Fibroblast of skin of back (primary cell): ENCODE data around the gene OSBPL3.
A peak's percentile ranks its signal among the peaks of the same experiment; 100 is the strongest.
"Not testable (repeated sequence)": the region's sequence is repeated elsewhere in the genome, so short reads cannot be mapped to it uniquely, and the experiment has no call there.

Experiments
- DNase-seq: peaks from one replicate; pipeline ENCODE4 v3.0.0-alpha.2; 2013

The OSBPL3 gene

DNA sequence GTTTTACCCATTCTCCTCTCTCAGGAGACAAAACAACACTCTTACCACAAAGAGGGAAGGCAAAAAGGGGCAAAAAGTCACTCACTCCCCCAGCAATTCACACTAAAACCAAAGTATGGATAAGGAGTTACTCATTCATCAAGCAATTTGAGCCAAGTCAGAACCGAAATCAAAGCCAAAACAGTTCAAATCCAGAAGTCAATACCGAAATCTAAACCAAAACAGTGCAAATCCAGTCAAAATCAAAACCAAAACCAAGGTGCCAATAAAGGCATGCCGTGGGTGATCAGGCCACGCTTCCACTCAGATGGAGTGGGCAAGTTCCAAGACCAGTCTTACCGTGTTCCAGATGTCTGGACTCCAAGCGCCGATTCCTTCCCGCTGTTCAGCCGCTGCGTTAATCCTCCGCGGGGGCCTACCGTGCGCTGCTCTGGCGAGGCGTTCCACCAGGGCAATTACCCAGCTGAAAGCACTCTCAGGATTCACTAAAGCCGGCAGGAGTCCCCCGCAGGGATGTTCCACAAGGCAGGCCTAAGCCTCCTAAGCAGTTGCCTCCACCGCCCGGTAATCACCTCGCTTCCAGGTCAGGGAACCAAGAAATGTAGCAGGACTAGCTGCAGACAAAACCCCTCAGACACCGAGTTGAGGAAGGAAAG lies 185.1 kb downstream of the OSBPL3 start:
- not testable (repeated sequence) for DNase-seq

DNA sequence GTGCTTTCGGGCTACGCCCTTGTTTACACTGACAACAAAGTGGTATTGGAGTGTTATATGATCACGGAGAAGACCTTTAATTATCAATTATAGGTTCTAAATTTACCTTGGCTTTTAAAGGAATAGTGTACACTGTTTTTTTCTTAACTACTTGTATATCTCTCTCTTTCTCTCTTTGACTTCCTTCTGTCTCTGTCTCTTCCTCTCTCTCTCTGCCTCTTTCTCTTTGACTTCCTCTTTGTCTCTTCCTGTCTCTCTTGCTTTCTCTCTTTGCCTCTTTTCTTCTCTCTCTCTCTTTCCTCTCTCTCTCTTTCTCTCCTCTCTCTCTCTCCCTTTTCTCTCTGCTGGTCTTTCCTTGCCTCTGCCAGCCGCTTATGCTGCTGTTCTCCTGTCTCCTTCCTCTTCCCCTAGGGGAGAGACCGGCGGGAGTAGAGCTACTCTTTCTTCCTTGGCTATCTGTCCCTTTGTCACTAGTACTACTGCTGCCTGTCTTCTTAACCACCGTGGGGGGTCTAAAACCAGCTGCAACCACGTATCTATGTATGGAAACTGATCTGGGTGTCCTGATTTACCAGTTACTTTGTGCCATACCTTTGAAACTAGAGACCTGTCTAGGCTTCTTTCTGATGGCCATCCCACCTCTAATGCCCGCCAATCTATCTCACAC lies 185.9 kb downstream of the OSBPL3 start:
- no peak for DNase-seq

DNA sequence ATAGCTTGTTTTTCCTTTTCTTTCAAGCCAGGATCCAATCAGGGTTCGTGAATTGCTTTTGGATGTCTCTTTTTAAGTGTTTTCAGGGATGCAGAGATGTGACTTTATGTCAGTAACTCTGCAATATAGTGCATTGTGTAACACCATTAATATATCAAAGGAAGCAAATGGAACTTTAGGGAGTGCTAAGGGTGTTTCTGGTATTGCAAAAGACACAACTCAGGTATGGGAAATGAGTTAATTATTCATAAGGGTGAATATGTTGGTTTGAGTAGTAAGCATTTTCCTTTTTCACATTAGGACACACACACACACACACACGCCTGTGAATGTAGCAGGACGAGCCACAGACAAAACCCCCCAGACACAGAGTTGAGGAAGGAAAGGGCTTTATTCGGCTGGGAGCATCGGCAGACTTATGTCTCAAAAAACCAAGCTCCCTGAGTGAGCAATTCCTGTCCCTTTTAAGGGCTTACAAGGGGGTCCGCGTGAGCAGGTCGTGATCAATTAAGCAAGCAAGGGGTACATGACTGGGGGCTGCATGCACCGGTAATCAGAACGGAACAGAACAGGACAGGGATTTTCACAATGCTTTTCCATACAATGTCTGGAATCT lies 190.9 kb downstream of the OSBPL3 start:
- DNase-seq: no peak

DNA sequence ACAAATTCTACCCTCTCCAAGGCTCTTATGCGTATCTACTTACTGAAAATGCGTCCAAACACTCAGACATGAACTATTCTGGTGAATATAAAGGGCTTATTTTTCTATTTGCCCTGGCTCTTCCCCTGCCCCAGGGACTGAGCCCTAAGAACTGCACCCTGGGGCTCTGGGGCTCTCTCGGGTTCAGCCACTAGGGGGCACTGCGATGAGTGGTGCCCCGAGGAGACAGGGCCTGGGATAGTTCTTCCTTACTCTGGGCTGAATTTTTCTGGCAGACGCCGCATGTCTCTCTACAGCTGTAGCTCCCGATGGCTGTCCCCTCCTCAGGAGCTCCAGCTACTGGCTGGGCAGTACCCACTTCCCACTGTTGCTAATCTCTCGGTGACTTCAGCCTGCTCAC lies 191.9 kb downstream of the OSBPL3 start:
- no peak for DNase-seq

DNA sequence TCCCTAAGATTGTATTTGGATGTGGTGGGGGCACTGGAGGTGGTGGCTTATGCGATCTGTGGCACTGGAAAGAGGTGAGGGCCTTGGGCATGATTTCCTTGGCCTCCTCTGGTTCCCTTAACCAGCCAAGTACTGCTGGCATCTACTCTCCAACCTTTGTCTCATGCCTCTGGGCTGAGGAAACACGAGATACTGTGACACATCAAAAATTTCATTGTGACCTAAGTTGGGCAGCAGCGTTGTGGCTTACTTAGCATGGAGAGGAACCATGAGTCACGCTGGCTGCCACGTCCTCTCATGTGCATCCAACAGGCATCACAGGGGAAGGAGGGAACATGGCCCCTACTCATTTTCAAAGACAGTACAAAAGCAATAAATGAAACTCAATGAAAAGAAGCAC lies 193.0 kb downstream of the OSBPL3 start:
- peak; percentile 97 for DNase-seq

DNA sequence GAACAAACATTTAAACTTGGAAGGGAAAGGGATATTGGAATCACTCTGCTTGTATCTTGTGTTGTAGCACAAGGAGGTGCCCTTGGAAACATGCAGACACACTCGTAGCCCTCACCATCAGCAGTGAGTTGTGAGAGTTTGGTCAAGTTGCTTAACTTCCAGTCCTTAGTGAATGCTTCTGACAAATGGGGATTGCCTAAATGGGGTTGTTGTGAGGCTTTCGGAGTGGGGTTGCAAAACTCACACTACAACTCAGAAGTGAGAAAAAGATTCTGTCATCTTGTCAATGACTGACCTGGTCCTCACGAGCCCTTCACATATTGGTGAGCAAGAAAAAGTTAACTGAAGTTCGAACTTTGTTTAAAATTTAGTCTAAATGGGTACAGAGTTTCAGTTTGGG lies 193.7 kb downstream of the OSBPL3 start:
- no peak for DNase-seq

DNA sequence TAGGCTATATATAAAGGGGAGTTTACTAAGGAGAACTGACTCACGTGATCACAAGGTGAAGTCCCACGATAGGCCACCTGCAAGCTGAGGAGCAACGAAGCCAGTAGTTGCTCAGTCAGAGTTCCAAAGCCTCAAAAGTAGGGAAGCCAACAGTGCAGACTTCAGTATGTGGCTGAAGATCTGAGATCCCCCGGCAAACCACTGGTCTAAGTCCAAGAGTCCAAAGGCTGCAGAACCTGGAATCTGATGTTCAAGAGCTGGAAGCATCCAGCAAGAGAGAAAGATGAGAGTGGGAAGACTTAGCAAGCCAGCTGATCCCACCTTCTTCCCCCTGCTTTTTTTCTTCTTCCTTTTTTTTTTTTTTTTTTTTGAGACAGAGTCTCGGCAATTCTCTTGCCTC lies 195.7 kb downstream of the OSBPL3 start:
- no peak for DNase-seq

DNA sequence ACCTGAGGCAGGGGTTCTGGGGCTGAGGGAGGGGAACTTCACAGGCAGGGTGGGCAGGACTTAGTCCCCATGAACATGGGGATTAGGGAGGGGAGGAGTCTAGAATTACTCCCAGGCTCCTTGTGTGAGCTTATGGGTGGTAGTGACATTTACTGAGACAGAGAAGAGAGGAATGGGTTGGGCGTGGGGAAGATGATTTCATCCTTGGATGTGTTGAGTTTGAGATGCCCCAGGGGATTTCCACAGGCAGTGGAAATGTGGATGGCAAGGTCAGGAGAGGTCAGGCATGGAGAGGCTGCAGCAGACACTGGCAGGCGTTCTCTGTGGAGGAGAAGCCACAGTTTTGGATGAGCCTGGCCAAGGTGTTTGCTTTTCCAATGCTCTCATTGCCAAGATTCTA lies 196.3 kb downstream of the OSBPL3 start:
- DNase-seq: peak; percentile 30

DNA sequence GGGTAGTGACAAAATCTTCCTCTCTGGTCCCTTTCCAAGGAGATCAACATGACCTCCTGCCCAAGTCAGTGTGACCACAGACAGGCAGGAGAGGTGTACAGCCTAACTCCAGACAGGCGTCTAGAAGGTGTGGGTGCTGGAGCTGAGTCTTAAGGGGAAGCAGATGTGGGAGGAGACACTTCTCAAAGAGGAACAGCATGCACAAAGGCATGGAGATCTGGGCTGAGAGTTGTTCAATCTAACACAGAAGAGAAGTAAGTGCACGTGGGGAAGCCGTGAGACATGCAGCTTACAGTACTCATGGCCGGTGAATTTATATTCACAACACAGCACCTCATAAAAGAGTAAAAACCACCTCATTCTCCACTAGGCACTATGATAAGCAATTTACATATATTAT lies 198.9 kb downstream of the OSBPL3 start:
- DNase-seq: no peak

DNA sequence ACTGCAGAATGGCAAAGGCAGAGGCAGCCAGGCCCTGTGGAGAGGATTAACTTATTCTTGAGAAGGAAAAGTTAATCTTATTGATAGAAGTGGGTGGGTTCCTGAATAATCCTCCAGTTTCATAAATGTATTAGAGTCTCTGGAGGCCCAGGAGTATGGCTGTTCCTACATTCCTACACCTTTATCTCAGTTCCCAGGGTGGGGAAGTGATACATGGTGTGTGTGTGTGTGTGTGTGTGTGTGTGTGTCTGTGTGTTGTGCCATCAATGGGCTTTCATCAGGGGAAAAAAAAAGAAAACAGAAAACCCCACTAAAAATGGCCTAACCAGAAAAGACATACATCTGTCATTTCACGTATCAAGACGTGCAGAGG lies 200.7 kb downstream of the OSBPL3 start:
- peak; percentile 15 for DNase-seq

DNA sequence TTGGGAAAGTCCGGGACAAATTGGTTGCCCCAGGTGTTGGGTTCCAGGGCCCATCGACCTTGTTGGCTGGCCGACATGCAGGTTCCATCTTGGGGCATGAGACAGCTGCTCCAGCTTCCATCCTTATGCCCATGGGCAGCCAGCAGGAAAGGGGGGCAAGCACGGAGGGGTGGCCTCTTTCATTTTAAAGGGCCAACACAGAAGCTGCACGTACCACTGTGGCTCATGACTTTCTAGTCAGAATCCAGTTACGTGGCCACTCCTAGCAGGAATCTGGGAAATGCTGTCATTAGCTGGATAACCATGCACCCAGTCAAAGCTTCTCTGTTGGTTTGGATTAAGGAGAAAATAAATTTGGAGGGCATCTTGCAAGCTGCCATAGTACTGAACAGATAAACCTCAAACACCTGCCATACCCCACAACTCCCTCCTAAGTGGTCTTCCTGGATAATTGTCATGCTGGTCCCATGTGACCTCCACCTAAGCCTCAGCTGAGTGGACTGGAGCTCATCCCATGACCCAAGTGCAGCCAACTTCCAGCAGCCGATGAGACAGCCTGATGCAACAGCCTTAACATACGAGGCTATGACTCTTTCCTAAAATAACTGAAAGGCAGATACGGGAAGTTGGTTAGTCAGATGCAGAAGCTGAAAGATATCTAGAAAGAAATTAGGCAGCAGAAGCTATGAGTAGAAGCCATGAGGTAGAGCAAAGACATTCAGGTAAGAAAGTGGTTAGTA lies 201.3 kb downstream of the OSBPL3 start:
- peak; percentile 83 for DNase-seq

DNA sequence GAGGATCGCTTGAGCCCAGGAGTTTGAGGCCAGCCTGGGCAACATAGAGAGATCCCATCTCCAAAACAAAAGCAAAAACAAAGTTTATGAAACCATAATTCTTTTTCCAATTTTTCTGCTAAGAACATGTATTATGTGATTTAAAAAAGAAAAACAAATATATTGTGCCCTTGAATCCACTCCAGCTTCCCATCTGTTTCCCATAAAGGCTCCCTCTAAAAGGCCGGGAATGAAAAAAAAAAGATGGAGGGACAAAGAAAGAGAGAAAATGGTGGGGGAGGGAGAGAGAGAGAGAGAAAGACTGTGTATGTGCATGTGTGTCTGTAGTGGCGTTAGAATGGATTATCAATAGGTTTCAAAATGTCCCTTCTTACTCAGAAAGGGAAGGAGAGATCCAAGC lies 202.2 kb downstream of the OSBPL3 start:
- DNase-seq: no peak

DNA sequence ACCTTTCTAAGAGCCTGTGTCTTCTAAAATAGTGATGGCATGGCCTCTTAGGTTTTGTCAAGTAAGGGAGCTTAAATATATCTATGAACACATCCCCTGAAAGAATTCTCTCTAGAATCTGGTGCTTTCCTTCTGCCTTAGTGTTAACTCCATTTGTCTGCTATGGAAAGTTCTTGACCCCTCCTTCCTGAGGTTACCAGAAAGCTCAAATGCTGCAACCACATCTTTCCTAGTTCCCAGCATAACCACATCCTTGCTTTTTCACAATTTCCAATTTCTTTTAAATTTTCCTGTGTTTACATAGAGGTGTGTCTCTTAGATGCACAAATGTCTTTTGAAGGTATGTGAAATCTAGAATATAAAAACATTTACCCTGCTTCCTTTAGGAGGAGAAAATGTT lies 206.3 kb downstream of the OSBPL3 start:
- DNase-seq: no peak

DNA sequence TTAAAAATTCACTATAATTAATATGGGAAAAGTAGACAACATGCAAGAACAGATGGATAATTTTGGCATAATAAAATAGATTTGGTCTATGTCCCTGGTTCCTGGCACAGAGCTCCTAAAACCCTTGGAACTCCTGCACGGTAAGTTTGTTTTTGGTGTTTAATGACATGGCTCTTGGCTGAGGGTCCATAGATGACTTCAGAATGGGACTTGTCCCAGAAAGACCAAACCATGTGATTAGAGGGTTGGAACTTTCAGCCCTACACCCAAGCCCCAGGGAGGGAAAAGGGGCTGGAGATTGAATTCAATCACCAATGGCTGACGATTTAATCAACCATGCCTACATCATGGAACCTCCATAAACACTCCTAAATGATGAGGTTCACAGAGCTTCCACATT lies 210.1 kb downstream of the OSBPL3 start:
- DNase-seq: no peak

DNA sequence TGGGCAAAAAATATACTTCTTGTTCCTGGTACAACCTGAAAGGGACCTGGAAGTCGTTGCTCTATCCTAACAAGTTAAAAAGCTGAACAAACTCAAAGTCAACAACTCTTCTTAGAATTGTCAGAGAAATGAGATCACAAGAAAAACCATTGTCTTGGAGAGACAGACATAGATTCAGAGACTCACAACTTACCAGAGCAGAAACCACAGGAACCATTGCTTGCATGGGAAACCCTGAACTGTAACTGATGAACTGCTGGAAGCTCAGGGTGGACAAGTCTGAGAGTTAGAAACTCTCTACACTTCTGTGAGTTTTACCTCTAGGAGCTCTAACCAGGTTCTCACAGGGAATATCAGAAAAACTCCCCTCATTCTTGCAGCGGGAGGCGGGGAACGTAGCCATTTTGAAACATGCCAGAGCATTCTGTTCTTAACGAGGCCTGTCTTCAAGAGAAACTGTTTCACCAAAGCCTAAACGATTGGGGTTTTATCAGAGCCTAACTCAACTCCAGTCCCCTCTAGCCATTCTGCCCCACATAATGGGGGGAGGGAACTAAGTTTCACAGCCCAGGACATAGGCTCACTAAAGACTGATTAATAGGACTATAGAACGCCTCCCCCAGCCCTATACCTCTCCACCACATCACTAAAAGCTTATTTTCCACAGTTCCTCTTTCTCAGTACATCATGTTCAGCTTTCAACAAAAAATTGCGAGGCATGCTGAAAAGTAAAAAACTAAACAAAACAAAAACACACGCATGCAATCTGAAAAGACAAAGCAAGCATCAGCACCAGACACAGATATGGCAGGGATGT lies 210.8 kb downstream of the OSBPL3 start:
- DNase-seq: no peak

DNA sequence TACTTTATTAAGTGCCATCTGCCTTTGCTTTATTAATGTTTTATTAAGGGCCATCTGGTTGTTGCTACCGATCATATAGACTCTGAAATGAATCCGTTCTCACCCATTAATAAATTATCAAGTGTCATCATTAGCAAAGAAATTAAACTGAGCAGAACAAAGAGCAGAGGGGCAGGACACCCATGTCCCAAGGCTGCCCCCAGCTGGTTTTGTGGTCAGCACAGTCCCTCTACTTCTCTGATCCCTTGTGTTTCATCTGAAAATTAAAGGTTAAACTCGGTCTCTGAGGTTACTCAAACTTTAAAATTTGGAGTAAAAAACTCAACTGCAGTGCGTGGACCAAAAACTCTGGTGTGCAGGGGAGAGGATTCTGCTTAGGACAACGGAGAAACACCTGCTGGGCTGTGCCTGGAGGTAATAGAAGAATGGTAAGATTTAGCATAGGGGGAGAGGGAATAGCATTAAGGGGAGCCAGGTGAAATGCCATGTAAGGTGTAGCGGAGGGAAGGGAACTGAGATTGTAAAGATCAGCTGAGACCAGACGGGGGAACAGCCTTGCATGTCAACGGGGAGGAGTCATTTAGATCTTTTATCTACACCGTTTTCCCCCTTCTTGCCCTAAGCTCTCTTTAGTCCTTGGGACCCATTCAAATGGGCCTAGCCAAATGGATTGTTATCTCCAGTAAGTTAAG lies 212.0 kb downstream of the OSBPL3 start:
- no peak for DNase-seq

DNA sequence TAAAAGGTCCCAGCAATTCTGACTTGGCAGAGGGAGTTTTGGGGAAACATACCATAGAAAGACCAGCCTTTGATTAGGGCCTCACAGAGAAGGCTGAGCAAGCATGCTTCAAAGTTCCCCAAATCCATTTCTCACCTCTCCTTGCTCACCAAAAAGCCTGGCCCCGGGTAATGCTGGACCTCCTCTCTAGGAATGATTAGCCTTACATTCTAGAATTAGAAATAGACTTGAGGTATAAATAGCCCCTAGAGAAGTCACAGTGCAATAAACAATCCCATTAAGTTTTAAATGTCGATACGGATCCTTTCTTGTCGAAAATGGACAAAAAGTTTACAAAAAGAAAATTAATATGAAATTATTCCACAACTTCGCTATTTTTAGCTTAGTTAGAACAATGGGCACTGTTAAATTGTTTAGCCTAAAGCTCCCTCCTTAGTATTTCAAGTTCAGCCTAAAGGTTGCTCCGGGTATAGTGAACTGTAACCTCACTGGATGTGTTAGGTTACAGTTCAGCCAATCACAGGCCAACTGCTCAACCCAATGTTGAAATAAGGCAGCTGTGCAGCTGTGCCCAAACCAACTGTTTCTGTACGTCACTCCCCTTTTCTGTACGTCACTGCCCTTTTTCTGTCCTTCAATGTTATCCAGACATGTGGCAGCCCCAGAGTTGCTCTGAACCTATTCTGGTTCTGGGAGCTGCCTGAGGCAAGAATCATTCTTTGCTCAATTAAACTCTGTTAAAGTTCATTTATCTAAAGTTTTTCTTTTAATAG lies 214.8 kb downstream of the OSBPL3 start:
- DNase-seq: no peak

DNA sequence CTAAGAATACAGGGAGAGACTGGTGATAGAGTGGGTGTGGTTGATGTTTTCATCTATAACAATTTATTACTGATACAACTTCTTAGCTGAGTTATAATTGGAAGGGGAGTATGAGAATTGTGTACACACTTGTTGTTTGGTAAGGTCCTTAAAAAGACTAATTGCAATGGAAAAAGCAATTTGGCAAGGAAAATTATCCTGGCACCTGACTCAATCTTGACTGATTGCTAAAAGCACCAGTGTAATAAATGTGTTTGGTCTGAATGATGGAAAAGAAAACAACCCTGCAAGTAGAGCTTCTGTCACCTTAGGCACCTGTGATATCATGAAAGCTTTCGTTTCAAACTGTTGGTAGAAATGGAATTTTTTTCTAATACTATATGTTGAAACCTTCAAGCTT lies 216.0 kb downstream of the OSBPL3 start:
- no peak for DNase-seq

DNA sequence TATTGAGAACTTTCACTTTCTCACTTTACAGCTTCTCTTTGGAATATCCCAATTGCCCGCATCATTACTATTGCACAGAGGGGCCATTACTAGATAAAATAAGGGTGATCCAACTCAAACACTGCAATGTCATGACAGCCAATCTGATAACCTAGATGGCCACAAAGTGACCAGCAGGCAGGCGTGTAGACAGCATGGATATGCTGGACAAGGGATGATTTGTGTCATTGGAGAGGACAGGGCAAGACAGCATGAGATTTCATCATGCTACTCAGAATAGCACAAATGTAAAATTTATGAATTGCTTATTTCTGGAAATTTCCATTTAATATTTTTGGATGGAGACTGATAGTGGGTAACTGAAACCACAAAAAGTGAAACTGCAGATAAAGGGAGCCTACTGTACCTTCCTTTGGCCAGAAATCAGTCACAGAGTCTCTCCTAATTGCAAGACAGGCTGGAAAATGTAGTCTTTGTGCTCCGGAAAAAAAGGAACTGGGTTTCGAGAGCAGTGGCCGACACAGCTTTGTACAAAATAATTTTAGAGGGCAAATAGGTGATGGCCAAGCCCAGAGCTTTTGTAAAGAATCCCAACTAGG lies 216.6 kb downstream of the OSBPL3 start:
- no peak for DNase-seq

DNA sequence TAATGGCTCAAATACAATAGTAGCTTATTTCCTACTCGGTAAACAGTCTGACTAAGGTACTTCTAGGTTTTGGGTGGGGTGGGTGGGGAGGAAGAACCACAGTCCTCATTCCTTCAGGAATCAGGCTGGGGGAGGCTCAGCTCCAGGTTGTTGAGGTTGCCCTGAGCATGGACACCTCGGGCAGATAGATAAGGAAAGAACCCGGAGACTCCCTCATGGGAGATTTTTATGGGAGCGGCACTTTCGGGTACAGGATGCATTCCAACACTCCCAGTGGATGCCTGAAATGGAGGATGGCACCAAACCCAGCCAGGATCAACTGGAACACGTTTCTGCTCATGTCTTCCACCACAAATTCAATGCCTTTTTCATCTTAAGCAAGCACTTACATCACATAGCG lies 217.2 kb downstream of the OSBPL3 start:
- no peak for DNase-seq

DNA sequence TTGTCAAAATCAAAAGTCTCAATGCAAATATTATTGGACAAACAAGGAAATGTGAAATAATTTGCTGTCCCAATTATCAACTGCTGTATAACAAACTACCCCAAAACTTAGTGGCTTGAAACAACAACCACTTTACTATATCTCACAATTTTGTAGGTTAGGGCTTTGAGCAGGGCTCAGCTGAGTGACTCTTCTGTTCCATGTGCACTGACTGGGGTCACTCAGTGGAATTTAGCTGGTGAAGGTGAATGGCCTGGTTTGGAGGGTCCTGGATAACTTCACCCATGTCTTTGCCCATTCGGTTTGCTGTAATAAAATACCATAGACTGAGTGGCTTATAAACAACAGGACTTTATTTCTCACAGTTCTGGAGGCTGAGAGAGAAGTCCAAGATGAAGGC lies 219.0 kb downstream of the OSBPL3 start:
- DNase-seq: no peak
